CD4-positive, alpha-beta T cell treated with Interferon alpha-2 for 1 hour (primary cell): Measurements from ENCODE around the gene PDE8A.
A peak's percentile ranks its signal among the peaks of the same experiment; 100 is the strongest.

ENCODE experiments used
- DNase-seq, 2 donors: peaks; one replicate each; pipeline ENCODE4 v3.0.0-alpha.2; 2020 to 2022

The PDE8A gene

DNA sequence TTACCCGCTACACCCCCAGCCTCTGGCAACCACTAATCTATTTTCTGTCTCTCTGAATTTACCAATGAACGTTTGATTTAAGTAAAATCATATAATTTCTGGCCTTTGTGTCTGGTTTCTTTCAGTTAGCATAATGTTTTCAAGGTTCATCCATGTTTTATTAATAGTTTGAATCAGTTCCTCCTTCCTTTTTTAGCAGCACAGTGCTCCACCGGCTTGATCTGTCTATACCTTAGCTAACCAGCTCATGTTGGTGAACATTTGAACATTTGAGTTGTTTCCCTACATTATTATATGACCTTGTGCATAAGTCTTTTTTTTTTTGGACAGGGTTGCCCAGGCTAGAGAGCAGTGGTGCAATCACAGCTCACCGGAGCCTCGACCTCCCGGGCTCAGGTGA, 33.3 kb downstream of the PDE8A start:
- no peak for DNase-seq

DNA sequence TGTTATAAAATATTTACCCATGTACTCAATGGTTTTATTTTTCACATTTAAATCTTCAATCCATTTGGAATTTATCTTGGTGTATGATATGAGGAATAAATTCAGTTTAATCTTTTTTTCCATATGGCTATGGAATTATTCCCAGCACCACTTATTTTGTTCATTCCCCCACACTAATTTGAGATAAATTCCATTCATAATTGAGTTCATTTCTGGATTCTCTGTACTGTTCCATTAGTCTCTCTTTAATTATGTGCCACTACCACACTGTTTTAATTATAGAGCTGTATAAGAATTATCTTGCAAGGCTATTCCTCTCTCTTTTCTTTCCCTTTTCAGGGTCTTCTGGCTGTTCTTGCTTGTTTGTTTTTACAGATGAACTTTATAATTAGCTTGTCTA, 34.6 kb downstream of the PDE8A start:
- DNase-seq, result no peak

- DNase-seq, result no peak
These were observed 38.3 kb downstream of the PDE8A start for GRCh38 chr15:85019815-85020590.

DNA sequence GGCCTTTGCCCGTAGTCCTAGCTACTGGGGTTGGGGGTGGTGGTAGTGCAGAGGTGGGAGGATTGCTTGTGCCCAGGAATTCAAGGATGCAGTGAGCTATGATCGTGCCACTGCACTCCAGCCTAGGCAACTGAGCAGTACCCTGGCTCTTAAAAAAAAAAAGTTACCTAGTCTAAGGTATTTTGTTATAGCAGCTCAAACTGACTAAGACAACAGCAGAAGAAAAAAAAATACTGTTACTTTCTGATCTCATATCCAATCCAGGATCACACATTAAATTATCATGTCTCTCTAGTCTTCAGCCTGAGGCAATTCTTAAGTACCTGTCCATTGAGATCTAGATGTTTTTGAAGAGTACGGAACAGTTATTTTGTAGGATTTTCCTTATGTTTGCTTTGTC, 39.8 kb downstream of the PDE8A start:
- DNase-seq, result no peak

- no peak for DNase-seq
These were observed 41.3 kb downstream of the PDE8A start for GRCh38 chr15:85022860-85023403.

- DNase-seq, result no peak
These were observed 42.3 kb downstream of the PDE8A start for GRCh38 chr15:85024003-85024402.

GRCh38 chr15:85024509-85025336, 43.1 kb downstream of the PDE8A start:
- DNase-seq, result no peak

DNA sequence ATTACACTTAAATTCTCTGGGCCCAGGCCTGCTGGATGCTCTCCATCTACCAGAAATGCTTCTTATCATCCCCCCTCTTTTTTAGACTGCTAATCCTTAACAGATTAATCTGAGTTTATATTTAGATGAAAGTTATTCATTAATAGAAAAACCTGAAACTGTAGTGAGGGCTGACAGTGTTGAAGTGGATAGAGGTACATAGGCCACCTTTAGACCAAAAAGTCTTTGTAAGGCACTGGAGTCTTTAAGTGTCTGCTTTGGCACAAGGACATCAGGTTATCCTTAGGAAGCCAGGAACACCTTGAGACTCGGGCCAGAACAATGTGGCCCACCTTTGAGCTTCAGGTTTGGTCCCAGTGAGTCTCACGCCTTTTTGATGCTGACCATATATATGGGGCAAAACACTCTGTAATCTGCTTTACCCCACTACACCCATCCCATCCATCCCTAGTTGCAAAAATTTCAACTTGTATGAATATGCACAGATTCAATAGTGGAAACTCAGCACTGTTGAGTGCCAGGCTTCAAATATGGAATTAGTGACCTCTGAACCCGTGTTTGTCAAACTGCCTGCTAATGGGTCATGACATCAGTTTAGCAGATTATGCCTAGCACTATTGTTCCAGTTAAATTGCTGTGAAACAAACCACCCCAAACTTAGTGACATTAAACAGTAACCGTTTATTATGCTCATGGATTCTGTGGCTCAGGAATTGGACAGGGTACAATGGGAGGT, 44.0 kb downstream of the PDE8A start:
- DNase-seq, result no peak

DNA sequence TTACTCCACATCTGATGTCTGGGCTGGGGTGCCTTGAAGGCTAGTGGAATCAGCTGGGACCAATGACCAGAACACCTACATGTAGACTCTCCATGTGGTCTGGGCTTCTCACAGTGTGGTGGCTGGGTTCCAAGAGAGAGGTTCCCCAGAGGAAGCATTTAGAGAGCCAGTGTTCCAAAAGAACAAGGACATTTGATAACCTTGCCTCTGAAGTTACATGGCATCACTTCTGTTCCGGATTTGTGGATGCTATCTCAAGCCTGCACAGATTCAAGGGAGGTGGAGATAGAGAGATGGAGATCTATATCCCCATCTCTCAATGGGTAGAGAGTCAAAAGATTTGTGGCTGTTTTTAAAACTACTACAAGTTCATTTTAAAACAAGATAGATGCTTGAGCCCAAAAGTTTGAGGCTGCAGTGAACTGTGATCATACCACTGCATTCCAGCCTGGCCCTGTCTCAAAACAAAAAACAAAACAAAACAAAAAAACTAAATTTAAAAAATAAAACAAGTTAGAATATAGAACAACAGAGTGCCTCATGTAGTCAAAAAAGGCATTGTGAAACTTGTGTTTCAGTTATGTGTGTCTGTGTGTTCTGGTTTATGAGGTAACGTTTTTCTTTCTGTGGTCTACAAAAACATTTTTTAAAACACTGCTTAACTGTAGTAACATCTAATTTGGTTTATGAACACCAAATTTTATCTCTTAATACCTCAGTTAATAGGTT, 44.8 kb downstream of the PDE8A start:
- DNase-seq, result no peak

DNA sequence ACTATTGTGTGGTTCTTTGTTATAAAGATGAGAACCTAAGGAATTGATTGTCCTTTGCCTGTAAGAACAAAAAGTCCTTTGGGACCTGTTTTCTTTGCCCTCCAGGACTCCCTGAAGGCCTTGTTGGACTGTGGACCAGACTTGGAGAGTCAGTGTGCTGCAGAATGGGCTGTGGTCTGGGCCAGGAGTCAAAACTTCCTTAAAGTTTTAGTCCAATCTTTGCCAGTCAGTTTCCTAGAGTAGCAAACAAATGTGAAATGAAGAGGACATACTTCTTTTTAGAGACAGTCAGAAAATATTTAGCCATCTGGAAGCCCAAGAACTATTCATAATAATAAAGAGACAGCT, 45.4 kb downstream of the PDE8A start:
- no peak for DNase-seq

DNA sequence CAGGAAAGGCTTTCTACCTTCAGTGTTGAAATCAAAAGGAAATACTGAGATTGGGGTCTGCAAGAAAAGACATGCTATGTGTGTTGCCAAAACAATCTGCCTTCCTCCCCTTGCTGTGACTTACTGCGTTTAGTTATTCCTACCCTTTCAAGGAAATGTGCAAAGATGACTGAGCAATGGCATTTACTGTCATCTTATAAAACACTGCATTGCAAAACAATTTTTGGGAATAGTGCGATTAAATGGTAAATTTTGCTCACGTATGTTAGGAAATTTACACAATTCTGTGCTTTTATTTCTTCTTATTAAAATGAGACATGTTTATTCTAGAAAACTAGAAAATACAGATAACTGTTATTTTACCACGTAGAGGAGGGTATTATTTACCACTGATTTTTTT, 45.8 kb downstream of the PDE8A start:
- DNase-seq, result no peak

GRCh38 chr15:85028416-85028815, 46.8 kb downstream of the PDE8A start:
- DNase-seq, result no peak

- no peak for DNase-seq
These were observed 47.6 kb downstream of the PDE8A start for GRCh38 chr15:85029221-85029620.

GRCh38 chr15:85030301-85030929, 48.8 kb downstream of the PDE8A start:
- DNase-seq, result peak in 1 of 2 donors; percentile 23

DNA sequence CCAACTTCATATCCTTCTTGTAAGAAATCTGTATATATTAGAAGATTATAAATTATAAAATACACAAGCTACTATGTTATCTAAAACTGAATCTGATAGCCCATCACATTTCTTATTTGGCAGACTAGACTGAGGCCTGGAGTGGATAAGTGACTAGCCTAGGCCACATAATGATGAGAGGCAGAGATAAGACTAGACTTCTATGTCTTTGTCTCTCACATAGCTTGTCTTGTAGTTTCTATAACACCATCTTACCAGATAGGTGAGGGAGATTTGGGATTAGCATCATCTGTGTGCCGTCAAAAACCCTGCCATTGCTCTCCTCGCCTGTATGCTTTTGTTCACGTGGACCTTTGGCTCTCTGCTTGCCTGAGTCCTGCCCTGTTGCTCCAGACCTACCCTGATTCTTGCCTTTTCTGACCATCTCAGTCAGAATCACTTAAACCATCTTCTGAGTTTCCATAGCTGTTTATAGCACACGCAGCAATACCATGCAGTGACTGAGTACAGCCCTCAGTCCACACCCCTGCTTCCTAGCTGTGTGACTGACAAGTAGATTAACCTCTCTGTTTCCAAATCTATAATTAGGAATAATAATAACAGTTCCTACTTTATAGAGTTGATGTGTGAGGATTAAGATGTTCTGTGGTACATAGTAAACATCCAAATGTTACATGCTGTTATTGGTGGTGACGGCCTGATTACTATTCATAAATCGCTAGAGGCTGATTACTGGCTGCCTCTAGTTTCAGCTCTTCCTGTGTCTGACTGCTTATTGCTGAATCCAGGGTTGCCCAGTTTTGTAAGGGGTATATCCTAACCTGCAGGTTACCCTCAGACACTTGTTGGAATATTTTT, 49.7 kb downstream of the PDE8A start:
- DNase-seq, result no peak

DNA sequence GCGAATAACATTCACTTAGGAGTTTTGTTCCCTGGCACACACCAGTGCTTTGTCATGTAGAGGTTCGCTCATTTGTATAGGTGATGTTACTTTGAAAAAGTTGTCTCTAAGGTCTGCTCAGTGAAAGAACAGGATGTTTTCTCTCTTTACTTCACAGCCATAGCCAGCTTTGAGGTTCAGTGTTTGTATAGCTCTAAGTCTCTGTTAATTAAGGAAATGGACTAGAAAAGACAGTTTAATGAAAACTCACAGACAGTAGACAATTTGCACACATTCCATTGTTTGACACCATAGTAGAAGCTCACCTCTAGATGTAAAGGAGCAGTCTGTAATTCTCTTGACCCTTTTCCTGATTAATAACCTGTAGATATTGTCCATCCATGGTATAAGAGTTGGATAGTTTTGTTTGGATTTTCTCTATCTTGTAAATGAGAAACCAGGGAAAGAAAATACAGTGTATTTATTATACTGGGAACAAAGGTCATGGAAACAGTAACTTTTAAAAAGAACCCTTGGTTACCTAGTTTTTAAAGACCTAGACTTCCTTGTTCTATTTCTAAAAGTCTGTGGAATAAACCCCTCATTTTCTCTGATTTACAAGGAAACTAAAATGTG, 50.4 kb downstream of the PDE8A start:
- DNase-seq, result no peak

DNA sequence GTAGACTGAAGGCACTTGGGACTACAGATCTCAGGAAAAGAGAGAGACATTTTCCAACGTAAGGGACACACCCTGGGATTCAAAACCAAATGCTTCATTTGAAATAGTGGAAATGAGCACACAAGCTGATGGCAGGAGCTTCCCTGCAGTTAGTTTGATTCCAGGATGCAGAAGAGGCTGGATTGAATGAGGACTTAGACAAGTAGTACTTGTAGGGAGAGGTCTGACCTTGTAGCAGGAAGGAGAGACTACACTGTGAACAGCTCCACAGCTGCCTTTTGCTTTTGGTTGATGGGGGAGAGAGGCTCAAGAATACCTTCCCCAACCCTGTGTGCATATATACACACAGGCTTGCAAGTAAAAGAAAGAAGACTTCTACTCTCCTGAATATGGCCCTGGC, 51.5 kb downstream of the PDE8A start:
- no peak for DNase-seq

DNA sequence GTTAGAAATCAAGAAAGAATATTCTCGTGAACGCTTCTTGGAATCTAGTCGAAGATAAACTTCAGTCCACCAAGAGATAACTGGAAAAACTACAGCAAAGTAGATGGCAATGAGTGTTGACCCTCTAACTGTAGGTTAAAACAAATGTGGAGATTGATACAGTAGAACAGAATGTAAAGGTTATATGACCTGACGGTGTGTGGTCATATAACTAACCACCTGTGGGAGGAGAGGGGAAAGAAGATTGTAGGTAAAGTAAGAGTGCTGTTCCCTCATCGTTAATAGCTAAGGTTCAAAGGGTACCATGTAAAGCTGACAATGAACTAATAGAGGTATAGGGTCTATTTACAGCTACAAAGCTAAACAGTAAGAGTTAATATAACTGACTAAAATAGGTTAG, 52.6 kb downstream of the PDE8A start:
- no peak for DNase-seq

GRCh38 chr15:85035980-85036379, 54.3 kb downstream of the PDE8A start:
- DNase-seq, result no peak

DNA sequence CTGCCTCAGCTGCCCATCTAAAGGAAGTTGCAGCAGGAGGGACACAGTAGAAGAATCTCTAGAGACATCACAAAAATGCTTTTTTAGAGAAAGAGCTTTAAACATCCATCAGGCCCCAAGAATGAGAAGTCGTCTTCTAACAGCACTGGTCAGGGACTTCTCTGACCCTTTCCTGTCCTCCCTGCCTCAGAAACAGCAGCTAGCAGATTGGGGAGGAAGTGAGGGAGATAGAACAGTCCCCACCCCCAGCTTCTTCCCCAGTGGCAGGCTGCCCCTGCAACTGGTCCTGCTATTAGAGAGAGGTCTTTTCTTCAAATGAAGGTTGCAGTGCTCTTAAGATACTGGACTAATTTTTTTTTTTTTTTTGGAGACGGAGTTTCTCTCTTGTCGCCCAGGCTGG, 55.1 kb downstream of the PDE8A start:
- DNase-seq, result no peak

- no peak for DNase-seq
These were observed 56.0 kb downstream of the PDE8A start for GRCh38 chr15:85037641-85038040.
